ENCODE results near the gene SNRPD1.

DNA sequence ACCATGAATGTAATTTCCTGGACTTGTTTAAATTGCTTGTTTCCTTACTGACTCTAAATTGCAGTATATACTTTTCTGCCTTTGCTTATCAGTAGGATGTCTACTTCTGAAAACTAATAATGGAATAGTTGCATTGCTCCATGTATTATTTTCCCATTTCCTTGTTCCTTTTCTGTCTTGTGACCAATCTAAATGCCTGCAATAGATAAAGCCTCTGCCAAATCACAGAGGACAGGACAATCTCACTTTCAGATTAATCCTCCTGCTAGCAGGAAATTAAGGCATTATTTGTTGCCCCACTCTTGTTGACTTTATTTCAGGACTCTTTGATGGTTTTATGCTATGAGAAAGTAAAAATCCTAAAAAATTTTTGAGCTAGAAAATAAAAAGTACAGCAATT, 6.9 kb upstream of the SNRPD1 start:
- TF ChIP-seq, protein P1, sequence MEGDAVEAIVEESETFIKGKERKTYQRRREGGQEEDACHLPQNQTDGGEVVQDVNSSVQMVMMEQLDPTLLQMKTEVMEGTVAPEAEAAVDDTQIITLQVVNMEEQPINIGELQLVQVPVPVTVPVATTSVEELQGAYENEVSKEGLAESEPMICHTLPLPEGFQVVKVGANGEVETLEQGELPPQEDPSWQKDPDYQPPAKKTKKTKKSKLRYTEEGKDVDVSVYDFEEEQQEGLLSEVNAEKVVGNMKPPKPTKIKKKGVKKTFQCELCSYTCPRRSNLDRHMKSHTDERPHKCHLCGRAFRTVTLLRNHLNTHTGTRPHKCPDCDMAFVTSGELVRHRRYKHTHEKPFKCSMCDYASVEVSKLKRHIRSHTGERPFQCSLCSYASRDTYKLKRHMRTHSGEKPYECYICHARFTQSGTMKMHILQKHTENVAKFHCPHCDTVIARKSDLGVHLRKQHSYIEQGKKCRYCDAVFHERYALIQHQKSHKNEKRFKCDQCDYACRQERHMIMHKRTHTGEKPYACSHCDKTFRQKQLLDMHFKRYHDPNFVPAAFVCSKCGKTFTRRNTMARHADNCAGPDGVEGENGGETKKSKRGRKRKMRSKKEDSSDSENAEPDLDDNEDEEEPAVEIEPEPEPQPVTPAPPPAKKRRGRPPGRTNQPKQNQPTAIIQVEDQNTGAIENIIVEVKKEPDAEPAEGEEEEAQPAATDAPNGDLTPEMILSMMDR (IDR thresholded peaks at IDR 0.05; ENCODE audit: poor library complexity), result no peak
- TF ChIP-seq EZH2phosphoT487 (IDR thresholded peaks at IDR 0.05; ENCODE audit: low read depth, severe bottlenecking, unreplicated experiment), result no peak

All from hepatocyte (in vitro differentiated cells).